ENCODE results near the gene PKIB. TPM values are rescaled to one million over a fixed set of nuclear protein-coding genes. Genes with fewer than 3 reads are reported as not detected.
"Not testable (repeated sequence)": the region's sequence is repeated elsewhere in the genome, so short reads cannot be mapped to it uniquely, and the experiment has no call there.

Gene PKIB
- total RNA-seq, 4 donors from 2014 or later: 0.26 to 6.7 (median 3.2) TPM

DNA sequence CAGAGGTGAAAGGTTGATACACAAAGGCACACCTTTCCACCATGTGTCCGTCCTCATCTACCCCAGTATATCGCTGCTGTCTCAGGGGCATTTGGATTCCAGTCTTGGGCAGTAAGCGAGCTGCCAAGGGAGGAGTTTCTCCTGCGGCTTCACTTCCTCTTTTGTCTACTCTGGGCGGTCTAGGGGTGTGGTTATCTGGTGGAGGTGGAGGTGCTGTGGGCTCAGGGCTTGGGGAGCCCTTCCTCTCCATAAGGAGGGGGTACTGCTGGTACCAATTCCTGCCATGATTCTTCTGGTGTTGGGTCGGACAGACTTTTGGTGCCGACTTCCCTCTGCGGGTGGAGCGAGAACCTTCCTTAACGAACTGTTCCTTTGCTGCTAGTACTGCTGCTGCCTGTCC lies 137.4 kb downstream of the PKIB start:
- Histone ChIP-seq H3K27ac (no peak overlapping the region), H3K27me3 (no peaks in the 10 kb centered on the region), H3K36me3 (no peaks in the 10 kb centered on the region), H3K4me3 (no peak overlapping the region), H3K9me3 (no peaks in the 10 kb centered on the region), H3K4me1 (no peaks in the 10 kb centered on the region)
- WGBS, 2 donors: 62 to 80% methylated on average over 5 to 10 of the region's 10 CpGs
- intact Hi-C loops (cut with DNase I): no loop called here
- TF ChIP-seq POLR2A (IDR thresholded peaks at IDR 0.05): no peak
- TF ChIP-seq, protein P1, sequence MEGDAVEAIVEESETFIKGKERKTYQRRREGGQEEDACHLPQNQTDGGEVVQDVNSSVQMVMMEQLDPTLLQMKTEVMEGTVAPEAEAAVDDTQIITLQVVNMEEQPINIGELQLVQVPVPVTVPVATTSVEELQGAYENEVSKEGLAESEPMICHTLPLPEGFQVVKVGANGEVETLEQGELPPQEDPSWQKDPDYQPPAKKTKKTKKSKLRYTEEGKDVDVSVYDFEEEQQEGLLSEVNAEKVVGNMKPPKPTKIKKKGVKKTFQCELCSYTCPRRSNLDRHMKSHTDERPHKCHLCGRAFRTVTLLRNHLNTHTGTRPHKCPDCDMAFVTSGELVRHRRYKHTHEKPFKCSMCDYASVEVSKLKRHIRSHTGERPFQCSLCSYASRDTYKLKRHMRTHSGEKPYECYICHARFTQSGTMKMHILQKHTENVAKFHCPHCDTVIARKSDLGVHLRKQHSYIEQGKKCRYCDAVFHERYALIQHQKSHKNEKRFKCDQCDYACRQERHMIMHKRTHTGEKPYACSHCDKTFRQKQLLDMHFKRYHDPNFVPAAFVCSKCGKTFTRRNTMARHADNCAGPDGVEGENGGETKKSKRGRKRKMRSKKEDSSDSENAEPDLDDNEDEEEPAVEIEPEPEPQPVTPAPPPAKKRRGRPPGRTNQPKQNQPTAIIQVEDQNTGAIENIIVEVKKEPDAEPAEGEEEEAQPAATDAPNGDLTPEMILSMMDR (IDR thresholded peaks at IDR 0.05): no peak
- no peak for DNase-seq

DNA sequence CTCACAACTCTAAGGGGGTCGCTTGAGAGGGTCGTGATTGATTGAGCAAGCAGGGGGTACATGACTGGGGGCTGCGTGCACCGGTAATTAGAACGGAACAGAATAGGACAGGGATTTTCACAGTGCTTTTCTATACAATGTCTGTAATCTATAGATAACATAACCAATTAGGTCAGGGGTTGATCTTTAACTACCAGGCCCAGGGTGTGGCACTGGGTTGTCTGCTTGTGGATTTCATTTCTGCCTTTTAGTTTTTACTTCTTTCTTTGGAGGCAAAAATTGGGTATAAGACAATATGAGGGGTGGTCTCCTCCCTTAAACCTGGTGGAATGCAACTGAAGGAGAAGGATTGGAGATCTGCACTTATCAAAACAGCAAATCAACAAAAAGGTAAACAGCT lies 138.7 kb downstream of the PKIB start:
- intact Hi-C loops (cut with DNase I); DNase-seq: not testable (repeated sequence)
- 25 to 68% methylated on average over 4 to 5 of the region's 5 CpGs for WGBS, 2 donors

DNA sequence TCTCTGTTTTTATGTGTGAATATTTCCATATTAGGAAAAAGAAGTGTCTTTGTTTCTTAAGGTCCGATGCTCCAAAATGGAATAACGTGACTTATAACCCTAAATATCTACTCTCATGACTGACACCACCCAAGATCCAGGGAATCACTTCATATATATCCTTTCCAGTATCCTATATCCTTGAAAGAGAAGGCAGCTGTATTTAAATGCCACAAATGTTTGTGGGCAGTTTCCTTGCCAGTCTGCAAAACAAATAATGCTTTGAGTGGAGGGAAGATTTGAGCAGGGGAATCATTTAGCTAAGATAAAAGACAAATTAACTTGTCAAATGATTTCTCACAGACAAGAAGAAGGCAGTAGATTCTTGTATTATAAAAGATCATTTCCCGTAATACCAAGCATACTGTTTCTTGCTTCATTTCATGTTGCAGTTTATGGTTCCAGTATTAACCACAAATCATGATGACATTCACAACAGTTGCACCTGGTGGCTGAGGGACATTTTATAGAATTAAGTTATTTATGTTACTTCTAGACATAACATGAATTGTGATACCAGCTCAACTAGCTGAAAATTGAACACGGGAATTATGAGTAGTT lies 139.3 kb downstream of the PKIB start:
- H3K36me3 ChIP-seq: no peaks in the 10 kb centered on the region
- H3K27ac ChIP-seq: no peak overlapping the region
- TF ChIP-seq, protein P1 (IDR thresholded peaks at IDR 0.05): no peak
- TF ChIP-seq POLR2A (IDR thresholded peaks at IDR 0.05): no peak
- H3K27me3 ChIP-seq: no peaks in the 10 kb centered on the region
- 82 to 83% methylated on average over 4 of the region's 4 CpGs for WGBS, 2 donors
- DNase-seq: no peak
- H3K9me3 ChIP-seq: no peaks in the 10 kb centered on the region
- H3K4me1 ChIP-seq: no peaks in the 10 kb centered on the region
- intact Hi-C loops (cut with DNase I): no loop called here
- H3K4me3 ChIP-seq: no peak overlapping the region

More for the DNA sequence above, 138.7 kb downstream of the PKIB start:
- H3K9me3 ChIP-seq, H3K4me3 ChIP-seq, H3K4me1 ChIP-seq, H3K27ac ChIP-seq, H3K36me3 ChIP-seq, H3K27me3 ChIP-seq: not testable (repeated sequence)

DNA sequence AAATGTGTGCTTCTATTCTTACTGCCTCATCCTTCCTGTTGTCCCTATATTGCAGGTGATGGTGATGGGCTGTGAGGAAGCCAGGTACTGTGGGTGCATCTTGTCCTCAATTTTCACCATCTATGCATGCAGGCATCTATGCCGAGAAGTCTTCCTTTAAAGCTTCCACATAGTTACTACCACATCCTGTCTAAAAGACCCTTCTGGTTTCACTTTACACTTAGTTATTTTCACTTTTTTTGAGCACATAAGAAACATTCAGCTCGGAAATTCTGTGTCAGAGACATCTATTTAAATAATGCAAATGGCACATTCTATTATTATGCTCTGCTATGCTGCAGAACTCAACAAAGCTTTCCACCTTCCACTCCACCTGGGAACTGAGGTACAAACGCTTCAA lies 141.1 kb downstream of the PKIB start:
- no peaks in the 10 kb centered on the region for H3K27me3 ChIP-seq
- no peak overlapping the region for H3K27ac ChIP-seq
- no peaks in the 10 kb centered on the region for H3K4me1 ChIP-seq
- no peak overlapping the region for H3K4me3 ChIP-seq
- H3K36me3 ChIP-seq: no peaks in the 10 kb centered on the region
- intact Hi-C loops (cut with DNase I): no loop called here
- TF ChIP-seq POLR2A (IDR thresholded peaks at IDR 0.05): no peak
- TF ChIP-seq, protein P1 (IDR thresholded peaks at IDR 0.05): no peak
- H3K9me3 ChIP-seq: no peaks in the 10 kb centered on the region
- DNase-seq: no peak
- 52 to 59% methylated on average over 3 of the region's 3 CpGs for WGBS, 2 donors

DNA sequence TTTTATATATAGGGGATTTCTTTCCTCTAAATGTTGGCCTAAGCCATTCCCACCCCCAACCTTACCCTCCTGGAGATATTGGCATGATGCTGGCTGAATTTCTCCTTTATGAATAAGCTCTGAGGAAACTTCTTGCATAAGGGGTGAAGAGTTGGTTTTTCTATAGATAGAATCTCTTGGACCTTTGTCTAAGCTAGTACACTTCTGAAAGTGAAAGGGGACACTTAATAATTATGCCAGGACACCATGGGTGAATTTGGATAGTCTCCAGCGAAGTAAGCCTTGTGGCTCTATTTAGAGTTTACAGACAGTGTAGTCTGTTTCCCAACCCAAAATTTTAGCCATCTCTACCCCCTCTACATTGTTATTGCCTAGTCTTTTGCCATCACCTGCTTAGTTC lies 142.3 kb downstream of the PKIB start:
- no peak overlapping the region for H3K4me3 ChIP-seq
- no peaks in the 10 kb centered on the region for H3K27me3 ChIP-seq
- H3K36me3 ChIP-seq: no peaks in the 10 kb centered on the region
- intact Hi-C loops (cut with DNase I): no loop called here
- no peaks in the 10 kb centered on the region for H3K4me1 ChIP-seq
- no peaks in the 10 kb centered on the region for H3K9me3 ChIP-seq
- DNase-seq: no peak
- TF ChIP-seq, protein P1 (IDR thresholded peaks at IDR 0.05): no peak
- no peak for TF ChIP-seq POLR2A (IDR thresholded peaks at IDR 0.05)
- no peak overlapping the region for H3K27ac ChIP-seq
- 63 to 100% methylated on average over 1 of the region's 1 CpG for WGBS, 2 donors

All from esophagus squamous epithelium (tissue), 5 donors.